ENCODE measurements around the gene HDAC4. TPM values are rescaled to one million over a fixed set of nuclear protein-coding genes. Genes with fewer than 3 reads are reported as not detected.

The HDAC4 gene
- total RNA-seq, 1 experiment from 2014 or later: 5.6 TPM

GRCh38 chr2:239203443-239204135 is 197.2 kb downstream of the HDAC4 start:
- DNase-seq (ENCODE audit: low read depth): no peak
- in situ Hi-C loops (cut with HindIII; ENCODE audit: low pct_unique_long_range_greater_than_20kb, low sequenced_read_pairs): no loop called here

GRCh38 chr2:239202836-239203235 is 198.0 kb downstream of the HDAC4 start:
- in situ Hi-C loops (cut with HindIII; ENCODE audit: low pct_unique_long_range_greater_than_20kb, low sequenced_read_pairs): no loop called here
- no peak for DNase-seq (ENCODE audit: low read depth)

- in situ Hi-C loops (cut with HindIII; ENCODE audit: low pct_unique_long_range_greater_than_20kb, low sequenced_read_pairs): no loop called here
- no peak for DNase-seq (ENCODE audit: low read depth)
These were observed 198.5 kb downstream of the HDAC4 start for GRCh38 chr2:239202343-239202742.

GRCh38 chr2:239201884-239202283 is 198.9 kb downstream of the HDAC4 start:
- in situ Hi-C loops (cut with HindIII; ENCODE audit: low pct_unique_long_range_greater_than_20kb, low sequenced_read_pairs): no loop called here
- DNase-seq (ENCODE audit: low read depth): no peak

- in situ Hi-C loops (cut with HindIII; ENCODE audit: low pct_unique_long_range_greater_than_20kb, low sequenced_read_pairs): no loop called here
- DNase-seq (ENCODE audit: low read depth): no peak
These were observed 199.3 kb downstream of the HDAC4 start for GRCh38 chr2:239201531-239201876.

- DNase-seq (ENCODE audit: low read depth): no peak
- in situ Hi-C loops (cut with HindIII; ENCODE audit: low pct_unique_long_range_greater_than_20kb, low sequenced_read_pairs): no loop called here
These were observed 199.9 kb downstream of the HDAC4 start for GRCh38 chr2:239200646-239201530.

- in situ Hi-C loops (cut with HindIII; ENCODE audit: low pct_unique_long_range_greater_than_20kb, low sequenced_read_pairs): no loop called here
- no peak for DNase-seq (ENCODE audit: low read depth)
These were observed 201.6 kb downstream of the HDAC4 start for GRCh38 chr2:239199041-239199768.

GRCh38 chr2:239198221-239198620 is 202.6 kb downstream of the HDAC4 start:
- in situ Hi-C loops (cut with HindIII; ENCODE audit: low pct_unique_long_range_greater_than_20kb, low sequenced_read_pairs): no loop called here
- DNase-seq (ENCODE audit: low read depth): no peak

GRCh38 chr2:239197146-239197545 is 203.7 kb downstream of the HDAC4 start:
- DNase-seq (ENCODE audit: low read depth): no peak
- in situ Hi-C loops (cut with HindIII; ENCODE audit: low pct_unique_long_range_greater_than_20kb, low sequenced_read_pairs): no loop called here

- in situ Hi-C loops (cut with HindIII; ENCODE audit: low pct_unique_long_range_greater_than_20kb, low sequenced_read_pairs): no loop called here
- DNase-seq (ENCODE audit: low read depth): no peak
These were observed 204.3 kb downstream of the HDAC4 start for GRCh38 chr2:239196474-239197021.

GRCh38 chr2:239195992-239196391 is 204.8 kb downstream of the HDAC4 start:
- in situ Hi-C loops (cut with HindIII; ENCODE audit: low pct_unique_long_range_greater_than_20kb, low sequenced_read_pairs): no loop called here
- DNase-seq (ENCODE audit: low read depth): no peak

- in situ Hi-C loops (cut with HindIII; ENCODE audit: low pct_unique_long_range_greater_than_20kb, low sequenced_read_pairs): no loop called here
- DNase-seq (ENCODE audit: low read depth): no peak
These were observed 205.4 kb downstream of the HDAC4 start for GRCh38 chr2:239195318-239195871.

- DNase-seq (ENCODE audit: low read depth): no peak
- in situ Hi-C loops (cut with HindIII; ENCODE audit: low pct_unique_long_range_greater_than_20kb, low sequenced_read_pairs): no loop called here
These were observed 206.0 kb downstream of the HDAC4 start for GRCh38 chr2:239194731-239195317.

- in situ Hi-C loops (cut with HindIII; ENCODE audit: low pct_unique_long_range_greater_than_20kb, low sequenced_read_pairs): no loop called here
- no peak for DNase-seq (ENCODE audit: low read depth)
These were observed 206.7 kb downstream of the HDAC4 start for GRCh38 chr2:239193925-239194677.

GRCh38 chr2:239193401-239193811 is 207.4 kb downstream of the HDAC4 start:
- no peak for DNase-seq (ENCODE audit: low read depth)
- in situ Hi-C loops (cut with HindIII; ENCODE audit: low pct_unique_long_range_greater_than_20kb, low sequenced_read_pairs): no loop called here

GRCh38 chr2:239192975-239193374 is 207.8 kb downstream of the HDAC4 start:
- in situ Hi-C loops (cut with HindIII; ENCODE audit: low pct_unique_long_range_greater_than_20kb, low sequenced_read_pairs): no loop called here

GRCh38 chr2:239192456-239192855 is 208.4 kb downstream of the HDAC4 start:
- no peak for DNase-seq (ENCODE audit: low read depth)
- in situ Hi-C loops (cut with HindIII; ENCODE audit: low pct_unique_long_range_greater_than_20kb, low sequenced_read_pairs): no loop called here

More at GRCh38 chr2:239192975-239193374, 207.8 kb downstream of the HDAC4 start:
- no peak for DNase-seq (ENCODE audit: low read depth)

All from Caki2 (cell line).